Esophagus muscularis mucosa (tissue), 4 donors: ENCODE measurements around the gene DHRS13. TPM values are rescaled to one million over a fixed set of nuclear protein-coding genes. Genes with fewer than 3 reads are reported as not detected.

Source experiments
- DNase-seq: peaks from one replicate; pipeline ENCODE4 v3.0.0-alpha.2; 2017; ENCODE audit errors: extremely low spot score
- H3K27ac ChIP-seq, 4 donors: fragments of 200-600 bp; sonication (generic); replicated peaks in 1 of 4; 1 replicate in 3 of 4; 2 replicates in 1 of 4; pipeline ENCODE4 v1.5.1; 2016 to 2019; ENCODE audit warnings: mild to moderate bottlenecking in 1 of 4
- H3K27me3 ChIP-seq, 4 donors: fragments of 200-600 bp; sonication (generic); one replicate each; pipeline versions ENCODE4 v1.5.1 to v1.6.0; 2016 to 2019
- H3K36me3 ChIP-seq, 4 donors: fragments of 200-600 bp; sonication (generic); one replicate each; pipeline ENCODE4 v1.5.1; 2016 to 2019
- H3K4me1 ChIP-seq, 4 donors: fragments of 200-600 bp; sonication (generic); one replicate each; pipeline ENCODE4 v1.5.1; 2016 to 2019
- H3K4me3 ChIP-seq, 4 donors: fragments of 200-600 bp; sonication (generic); 1 replicate in 2 of 4; 2 replicates in 2 of 4; pipeline ENCODE4 v1.5.1; 2016 to 2019; ENCODE audit warnings: mild to moderate bottlenecking in 4 of 4, moderate library complexity in 1 of 4
- H3K9me3 ChIP-seq, 4 donors: fragments of 200-600 bp; sonication (generic); 1 replicate in 3 of 4; 2 replicates in 1 of 4; pipeline ENCODE4 v1.5.1; 2016 to 2019
- EP300 ChIP-seq: sonication (generic); formaldehyde crosslinking; IDR thresholded peaks from one replicate; pipeline ENCODE4 v1.6.1; 2017; ENCODE audit warnings: antibody characterized with exemption
- POLR2A ChIP-seq: fragments of 450-650 bp; IDR thresholded peaks from one replicate; pipeline ENCODE4 v1.6.1; 2017; ENCODE audit warnings: antibody characterized with exemption, moderate library complexity, mild to moderate bottlenecking, low read depth
- POLR2AphosphoS5 ChIP-seq, 2 donors: sonication (generic); formaldehyde crosslinking; IDR thresholded peaks; one replicate each; pipeline ENCODE4 v1.6.1; 2017; ENCODE audit warnings: antibody characterized with exemption in 2 of 2
- WGBS: methylation state at CpG from one replicate; pipeline ENCODE4 v1.1.5; 2018; 5-methylcytosine and 5-hydroxymethylcytosine counted together
- intact Hi-C: fragments of 100-400 bp; cut with DNase I; formaldehyde crosslinking; loops from one replicate; pipeline ENCODE4 v1.15.1; 2023
- total RNA-seq, 4 donors: library from RNA; depleted of rRNA; stranded (reverse); fragments of >200 nt; gene quantifications; one replicate each; pipeline versions ENCODE4 v1.1.0 to v1.2.1, GENCODE V29; 2016
- TF ChIP-seq, protein P1 (sequence below), 3 experiments: fragments of 200-600 bp in 2 of 3; fragments of 450-650 bp in 1 of 3; sonication (generic) in 2 of 3; IDR thresholded peaks; one replicate each; pipeline ENCODE4 v1.5.1; 2017 to 2019; ENCODE audit warnings: antibody characterized with exemption in 3 of 3, mild to moderate bottlenecking in 2 of 3, moderate library complexity in 1 of 3

Gene DHRS13
- total RNA-seq, 4 donors from 2014 or later: 3.7 to 14.2 (median 5.9) TPM

DNA sequence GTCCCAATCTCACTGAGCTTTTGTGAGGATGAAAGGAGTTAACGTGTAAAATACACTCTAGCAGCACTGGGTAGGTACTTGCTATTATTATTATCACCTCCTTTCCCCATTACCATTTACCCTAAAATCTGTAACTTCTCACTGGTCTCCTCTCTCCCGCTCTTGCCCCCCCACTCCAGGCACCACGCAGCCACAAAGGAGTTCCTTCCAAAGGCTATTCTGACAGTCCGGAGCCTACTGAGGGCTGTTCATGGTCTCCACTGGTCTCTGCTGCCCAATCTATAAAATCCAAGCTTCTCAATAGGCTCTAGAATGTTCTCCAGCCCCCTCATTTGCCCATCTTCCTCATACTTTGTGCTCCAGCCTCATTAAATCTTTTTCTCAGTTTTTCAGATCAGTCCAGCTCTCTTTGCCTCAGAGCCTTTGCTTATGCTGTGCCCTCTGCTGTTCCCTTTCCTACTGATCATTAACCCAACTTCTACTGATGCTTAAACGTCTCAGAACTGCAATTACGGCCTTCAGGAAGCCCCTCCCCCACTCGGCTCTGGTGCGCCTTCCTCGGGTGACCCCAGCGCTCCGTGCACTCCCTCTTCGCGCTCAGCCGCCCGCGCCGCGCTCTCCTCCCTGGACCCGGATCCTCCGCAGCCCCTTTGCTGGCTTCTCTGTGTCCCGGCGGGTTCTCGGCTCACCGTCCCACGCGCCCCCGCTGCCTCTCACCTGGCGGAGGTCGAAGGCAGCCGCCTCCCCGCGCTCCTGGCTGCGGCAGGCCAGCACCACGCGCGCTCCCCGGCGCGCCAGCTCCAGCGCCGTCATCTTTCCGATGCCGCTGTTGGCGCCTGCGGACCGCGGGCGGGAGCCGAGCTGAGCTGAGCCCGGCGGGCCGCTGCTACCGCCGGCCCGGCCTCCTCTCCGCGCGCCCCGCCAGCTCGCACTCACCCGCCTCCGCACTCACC is 737 bp downstream of the DHRS13 start:
- H3K27me3 ChIP-seq: peaks cover 0 to 5% (median 0%) of the 10 kb centered on the region in 4 donors
- peak overlapping the region; percentile 69 to 83 (median 78) for H3K4me3 ChIP-seq
- no peaks in the 10 kb centered on the region for H3K9me3 ChIP-seq
- peak overlapping the region; percentile 83 to 92 (median 88) for H3K27ac ChIP-seq
- peaks cover 9 to 19% (median 18%) of the 10 kb centered on the region in 4 donors for H3K36me3 ChIP-seq
- H3K4me1 ChIP-seq: peaks cover 20 to 52% (median 41%) of the 10 kb centered on the region in 4 donors
- WGBS: 16% methylated on average over 16 of the region's 62 CpGs
- intact Hi-C loops: no loop called here
- TF ChIP-seq POLR2AphosphoS5 (IDR thresholded peaks at IDR 0.05) (no peak), EP300 (no peak), POLR2A (no peak)
- TF ChIP-seq, protein P1, sequence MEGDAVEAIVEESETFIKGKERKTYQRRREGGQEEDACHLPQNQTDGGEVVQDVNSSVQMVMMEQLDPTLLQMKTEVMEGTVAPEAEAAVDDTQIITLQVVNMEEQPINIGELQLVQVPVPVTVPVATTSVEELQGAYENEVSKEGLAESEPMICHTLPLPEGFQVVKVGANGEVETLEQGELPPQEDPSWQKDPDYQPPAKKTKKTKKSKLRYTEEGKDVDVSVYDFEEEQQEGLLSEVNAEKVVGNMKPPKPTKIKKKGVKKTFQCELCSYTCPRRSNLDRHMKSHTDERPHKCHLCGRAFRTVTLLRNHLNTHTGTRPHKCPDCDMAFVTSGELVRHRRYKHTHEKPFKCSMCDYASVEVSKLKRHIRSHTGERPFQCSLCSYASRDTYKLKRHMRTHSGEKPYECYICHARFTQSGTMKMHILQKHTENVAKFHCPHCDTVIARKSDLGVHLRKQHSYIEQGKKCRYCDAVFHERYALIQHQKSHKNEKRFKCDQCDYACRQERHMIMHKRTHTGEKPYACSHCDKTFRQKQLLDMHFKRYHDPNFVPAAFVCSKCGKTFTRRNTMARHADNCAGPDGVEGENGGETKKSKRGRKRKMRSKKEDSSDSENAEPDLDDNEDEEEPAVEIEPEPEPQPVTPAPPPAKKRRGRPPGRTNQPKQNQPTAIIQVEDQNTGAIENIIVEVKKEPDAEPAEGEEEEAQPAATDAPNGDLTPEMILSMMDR (IDR thresholded peaks at IDR 0.05): no peak
- no peak for DNase-seq

DNA sequence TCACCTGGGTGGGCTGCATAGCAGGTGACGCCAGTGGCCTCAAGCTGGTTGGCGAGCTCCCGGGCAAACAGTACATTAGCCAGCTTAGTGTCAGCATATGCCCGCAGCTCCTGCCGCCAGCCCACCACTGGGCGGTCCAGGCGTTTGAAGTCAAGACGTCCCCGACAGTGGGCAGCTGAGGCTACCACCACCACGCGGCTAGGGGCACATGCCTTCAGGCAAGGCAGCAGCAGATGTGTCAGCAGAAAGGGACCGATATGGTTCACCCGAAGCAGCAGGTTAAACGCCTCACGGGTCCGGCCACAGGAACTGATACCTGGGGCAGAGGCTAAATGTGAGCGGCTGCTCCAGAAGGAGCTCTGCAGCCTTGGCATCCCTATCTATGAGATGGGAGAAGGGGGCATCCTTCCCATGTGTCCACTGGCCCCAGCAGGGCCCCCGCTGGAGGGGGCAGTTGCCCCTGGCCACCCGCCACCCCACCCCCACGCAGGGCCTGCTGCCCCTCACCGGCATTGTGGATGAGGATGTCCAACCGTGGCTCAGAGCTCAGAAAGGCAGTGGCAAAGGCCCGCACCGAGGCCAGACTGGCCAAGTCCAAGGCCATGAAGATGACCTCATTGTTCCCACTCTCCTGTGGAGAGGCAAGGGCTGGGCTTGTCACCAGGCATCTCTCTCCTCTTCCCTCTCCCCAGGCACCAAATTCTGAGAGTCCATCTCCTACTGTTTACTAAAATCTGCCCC is 1.7 kb downstream of the DHRS13 start:
- 97% methylated on average over 5 of the region's 24 CpGs for WGBS
- peaks cover 0 to 5% (median 0%) of the 10 kb centered on the region in 4 donors for H3K27me3 ChIP-seq
- intact Hi-C loops: no loop called here
- H3K4me1 ChIP-seq: peaks cover 25 to 52% (median 40%) of the 10 kb centered on the region in 4 donors
- H3K9me3 ChIP-seq: no peaks in the 10 kb centered on the region
- H3K4me3 ChIP-seq: peak overlapping the region in 1 of 4 donors; percentile 78
- no peak overlapping the region for H3K27ac ChIP-seq
- H3K36me3 ChIP-seq: peaks cover 2 to 9% (median 8%) of the 10 kb centered on the region in 4 donors
- no peak for TF ChIP-seq POLR2A
- TF ChIP-seq EP300: no peak
- TF ChIP-seq, protein P1 (IDR thresholded peaks at IDR 0.05): no peak
- TF ChIP-seq POLR2AphosphoS5 (IDR thresholded peaks at IDR 0.05): no peak
- DNase-seq: no peak

DNA sequence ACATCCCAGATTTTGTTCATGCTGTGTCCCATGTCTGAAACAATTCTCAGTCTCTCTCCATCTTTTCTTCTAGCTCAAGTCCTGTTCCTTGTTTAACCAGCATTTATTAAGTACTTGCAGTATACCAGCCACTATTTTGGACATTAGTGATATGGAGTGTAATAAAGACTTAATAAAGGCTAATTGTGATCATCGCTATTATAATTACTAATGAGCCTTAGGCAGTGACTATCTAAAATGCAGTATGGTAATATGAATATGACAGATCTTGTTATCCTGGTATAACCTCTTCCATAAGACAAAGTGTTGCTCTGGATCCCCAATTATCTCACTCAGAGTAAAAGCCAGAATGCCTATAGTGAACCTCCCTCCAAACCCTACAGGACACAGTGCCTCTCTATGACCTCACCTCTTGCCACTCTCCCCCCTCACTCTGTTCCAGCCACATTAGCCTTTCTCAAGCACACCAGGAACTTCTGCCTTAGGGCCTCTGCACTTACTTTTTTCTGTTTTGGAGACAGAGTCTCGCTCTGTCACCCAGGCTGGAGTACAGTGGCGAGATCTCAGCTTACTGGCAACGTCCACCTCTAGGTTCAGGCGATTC is 3.6 kb downstream of the DHRS13 start:
- peak overlapping the region in 1 of 4 donors; percentile 96 for H3K27ac ChIP-seq
- H3K4me3 ChIP-seq: no peak overlapping the region
- TF ChIP-seq, protein P1 (IDR thresholded peaks at IDR 0.05): no peak
- no peak for TF ChIP-seq POLR2AphosphoS5 (IDR thresholded peaks at IDR 0.05)
- TF ChIP-seq POLR2A: no peak
- no peak for TF ChIP-seq EP300
- no peaks in the 10 kb centered on the region for H3K36me3 ChIP-seq
- H3K27me3 ChIP-seq: peaks cover 0 to 5% (median 0%) of the 10 kb centered on the region in 4 donors
- peaks cover 31 to 63% (median 49%) of the 10 kb centered on the region in 4 donors for H3K4me1 ChIP-seq
- WGBS: 96% methylated on average over 5 of the region's 5 CpGs
- no peaks in the 10 kb centered on the region for H3K9me3 ChIP-seq
- DNase-seq: no peak
- intact Hi-C loops: loop anchor here (5.0 to 10.0 kb wide), 2 partner anchors 45 to 142 kb away; no protein-coding TSS in a partner anchor

DNA sequence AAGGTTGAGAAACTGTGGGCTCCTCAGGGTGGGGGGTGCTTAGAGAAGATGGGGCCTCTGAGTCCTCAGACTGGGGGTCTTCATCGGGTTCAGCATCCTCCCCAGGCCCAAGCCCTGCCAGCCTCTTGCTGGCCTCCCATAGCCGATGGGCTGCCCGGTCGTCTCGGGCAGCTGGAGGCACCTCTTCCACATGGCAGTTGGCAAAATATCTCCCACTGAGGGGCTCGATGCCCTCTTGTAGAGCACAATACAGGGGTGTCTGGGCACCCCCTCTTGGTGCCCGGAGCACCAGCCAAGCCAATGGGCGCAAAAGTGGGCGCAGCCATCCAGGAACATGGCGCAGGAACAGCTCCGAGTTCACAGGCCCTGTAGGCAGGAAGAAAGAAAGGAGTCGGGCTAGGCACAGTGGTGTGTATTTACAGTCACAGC is 4.3 kb downstream of the DHRS13 start:
- DNase-seq: no peak
- Histone ChIP-seq H3K4me3 (no peak overlapping the region), H3K27me3 (peaks cover 0 to 5% (median 0%) of the 10 kb centered on the region in 4 donors), H3K36me3 (no peaks in the 10 kb centered on the region), H3K27ac (peak overlapping the region; percentile 85 to 97 (median 94)), H3K9me3 (no peaks in the 10 kb centered on the region), H3K4me1 (peaks cover 39 to 68% (median 52%) of the 10 kb centered on the region in 4 donors)
- TF ChIP-seq POLR2A (no peak), EP300 (no peak)
- TF ChIP-seq, protein P1 (IDR thresholded peaks at IDR 0.05): no peak
- intact Hi-C loops: loop anchor here (5.0 to 10.0 kb wide), 2 partner anchors 46 to 141 kb away; no protein-coding TSS in a partner anchor
- 81% methylated on average over 8 of the region's 12 CpGs for WGBS
